Activated gamma-delta T cell treated with Interleukin-2 at 50 U/mL for 16 hours (primary cell): ENCODE data around the gene OTULIN.

Source experiments
- DNase-seq: peaks from one replicate; pipeline ENCODE4 v3.0.0-alpha.2; 2020

Gene OTULIN

GRCh38 chr5:14669415-14669814 is 4.9 kb downstream of the OTULIN start:
- no peak for DNase-seq

- DNase-seq = no peak
Measured at GRCh38 chr5:14669975-14670374, 5.5 kb downstream of the OTULIN start.

GRCh38 chr5:14671414-14671813 is 6.9 kb downstream of the OTULIN start:
- no peak for DNase-seq

GRCh38 chr5:14672082-14672481 is 7.6 kb downstream of the OTULIN start:
- DNase-seq = no peak

- DNase-seq = no peak
Measured at GRCh38 chr5:14672484-14673394, 8.2 kb downstream of the OTULIN start.

GRCh38 chr5:14673443-14673842 is 8.9 kb downstream of the OTULIN start:
- no peak for DNase-seq

GRCh38 chr5:14674983-14675854 is 10.7 kb downstream of the OTULIN start:
- no peak for DNase-seq

GRCh38 chr5:14675865-14676300 is 11.4 kb downstream of the OTULIN start:
- no peak for DNase-seq

- DNase-seq = no peak
Measured at GRCh38 chr5:14676320-14676719, 11.8 kb downstream of the OTULIN start.

GRCh38 chr5:14678773-14679334 is 14.3 kb downstream of the OTULIN start:
- no peak for DNase-seq

GRCh38 chr5:14679595-14679994 is 15.1 kb downstream of the OTULIN start:
- no peak for DNase-seq

GRCh38 chr5:14681236-14681752 is 16.8 kb downstream of the OTULIN start:
- no peak for DNase-seq

- DNase-seq = no peak
Measured at GRCh38 chr5:14683906-14684455, 19.5 kb downstream of the OTULIN start.

- no peak for DNase-seq
Measured at GRCh38 chr5:14684757-14685156, 20.2 kb downstream of the OTULIN start.

- DNase-seq = peak; percentile 23
Measured at GRCh38 chr5:14685757-14686156, 21.2 kb downstream of the OTULIN start.

GRCh38 chr5:14686517-14686916 is 22.0 kb downstream of the OTULIN start:
- DNase-seq = no peak

GRCh38 chr5:14687023-14687665 is 22.6 kb downstream of the OTULIN start:
- no peak for DNase-seq

- no peak for DNase-seq
Measured at GRCh38 chr5:14693070-14693469, 28.6 kb downstream of the OTULIN start.

- no peak for DNase-seq
Measured at GRCh38 chr5:14695152-14695551, 30.6 kb downstream of the OTULIN start.

GRCh38 chr5:14696057-14696456 is 31.5 kb downstream of the OTULIN start:
- DNase-seq = no peak

GRCh38 chr5:14696851-14697250 is 32.3 kb downstream of the OTULIN start:
- DNase-seq = no peak

GRCh38 chr5:14698495-14698894 is 34.0 kb downstream of the OTULIN start:
- DNase-seq = no peak
